Measurements from ENCODE around the gene ZACN. TPM values are rescaled to one million over a fixed set of nuclear protein-coding genes. Genes with fewer than 3 reads are reported as not detected.
A peak's percentile ranks its signal among the peaks of the same experiment; 100 is the strongest.

ZACN gene
- polyA plus RNA-seq, 1 of the 3 experiments (the other 2 are of a cell fraction): not detected

GRCh38 chr17:76048025-76048605, 30.9 kb upstream of the ZACN start:
- Histone ChIP-seq H3K27ac (ENCODE audit: low read depth in 2 of 2, low read length in 1 of 2) (peak overlapping the region in 1 of 2 experiments; percentile 42; a peak in 2 of 4 replicates), H2AFZ (ENCODE audit: low read depth) (no peak overlapping the region), H3K4me2 (no peak overlapping the region), H3F3A (replicated peaks; ENCODE audit: insufficient read depth) (peaks cover 13% of the 10 kb centered on the region), H3K36me3 (replicated peaks in 1 of 2; ENCODE audit: control insufficient read depth in 1 of 2, insufficient read depth in 2 of 2, low read length in 1 of 2) (peaks cover 74 to 85% of the 10 kb centered on the region in 2 experiments), H4K20me1 (ENCODE audit: insufficient read depth) (no peaks in the 10 kb centered on the region), H3K4me1 (ENCODE audit: control insufficient read depth in 1 of 2, insufficient read depth in 2 of 2, low read depth in 1 of 2, low read length in 1 of 2) (no peaks in the 10 kb centered on the region), H3K4me3 (ENCODE audit: low read depth in 2 of 2, low read length in 1 of 2) (no peak overlapping the region), H3K9me3 (no peaks in the 10 kb centered on the region), H3K9me2 (no peaks in the 10 kb centered on the region), H3K9ac (no peak overlapping the region), H3K27me3 (ENCODE audit: insufficient read depth) (no peaks in the 10 kb centered on the region), H3K79me2 (ENCODE audit: insufficient read depth) (peaks cover 11% of the 10 kb centered on the region; the same call in 1 of the 2 replicates)
- no peak for DNase-seq
- no peak for TF ChIP-seq EZH2phosphoT487 (IDR thresholded peaks at IDR 0.05; ENCODE audit: borderline replicate concordance, low read depth)
- no peak for TF ChIP-seq TAF1 (IDR thresholded peaks at IDR 0.05; ENCODE audit: borderline replicate concordance, low read depth, low read length)
- TF ChIP-seq CTCF (IDR thresholded peaks at IDR 0.05): no peak
- no peak for TF ChIP-seq NRF1 (IDR thresholded peaks at IDR 0.05; ENCODE audit: low read depth, low read length)
- no peak for TF ChIP-seq ELF1 (IDR thresholded peaks at IDR 0.05)
- no peak for TF ChIP-seq GATA2 (CRISPR knock-in tag; IDR thresholded peaks at IDR 0.05)
- TF ChIP-seq RFX5 (IDR thresholded peaks at IDR 0.05; ENCODE audit: low read length): no peak
- no peak for TF ChIP-seq YY1 (IDR thresholded peaks at IDR 0.05; ENCODE audit: low read depth)
- no peak for TF ChIP-seq SMC3 (IDR thresholded peaks at IDR 0.05; ENCODE audit: low read depth, low read length)
- TF ChIP-seq TEAD4 (IDR thresholded peaks at IDR 0.05; ENCODE audit: borderline replicate concordance, insufficient read depth): no peak
- TF ChIP-seq FOXJ3 (CRISPR knock-in tag; IDR thresholded peaks at IDR 0.05): no peak
- TF ChIP-seq EP300 (IDR thresholded peaks at IDR 0.05; ENCODE audit: borderline replicate concordance in 1 of 2, low read depth in 1 of 2, low read length in 1 of 2): no peak
- no peak for TF ChIP-seq RCOR1 (IDR thresholded peaks at IDR 0.05; ENCODE audit: low read length)
- no peak for TF ChIP-seq PBX3 (IDR thresholded peaks at IDR 0.05)
- TF ChIP-seq FOSL2 (IDR thresholded peaks at IDR 0.05; ENCODE audit: borderline replicate concordance, low read depth): no peak
- ChIA-PET POLR2A (no interaction called here), CTCF (interaction anchor here (0.8 to 2.4 kb wide), 2 partner anchors 10 to 11 kb away, joined by 3 to 6 read pairs; no protein-coding TSS in a partner anchor)
- 88% methylated on average over 9 of the region's 9 CpGs for WGBS (ENCODE audit: low lambda C conversion rate)

GRCh38 chr17:76048711-76049110, 30.3 kb upstream of the ZACN start:
- no peak for DNase-seq
- Histone ChIP-seq H3K27me3 (ENCODE audit: insufficient read depth) (no peaks in the 10 kb centered on the region), H3K4me1 (ENCODE audit: control insufficient read depth in 1 of 2, insufficient read depth in 2 of 2, low read depth in 1 of 2, low read length in 1 of 2) (no peaks in the 10 kb centered on the region), H3K9me3 (no peaks in the 10 kb centered on the region), H3K9ac (no peak overlapping the region), H3K36me3 (replicated peaks in 1 of 2; ENCODE audit: control insufficient read depth in 1 of 2, insufficient read depth in 2 of 2, low read length in 1 of 2) (peaks cover 74 to 85% of the 10 kb centered on the region in 2 experiments), H3K79me2 (ENCODE audit: insufficient read depth) (peaks cover 17% of the 10 kb centered on the region; the same call in 1 of the 2 replicates), H4K20me1 (ENCODE audit: insufficient read depth) (no peaks in the 10 kb centered on the region), H2AFZ (ENCODE audit: low read depth) (no peak overlapping the region), H3K9me2 (no peaks in the 10 kb centered on the region), H3F3A (replicated peaks; ENCODE audit: insufficient read depth) (peaks cover 13% of the 10 kb centered on the region), H3K4me2 (no peak overlapping the region), H3K27ac (ENCODE audit: low read depth in 2 of 2, low read length in 1 of 2) (peak overlapping the region in 1 of 2 experiments; percentile 42; a peak in 2 of 4 replicates), H3K4me3 (ENCODE audit: low read depth in 2 of 2, low read length in 1 of 2) (no peak overlapping the region)
- WGBS (ENCODE audit: low lambda C conversion rate): 62% methylated on average over 9 of the region's 9 CpGs
- ChIA-PET CTCF (interaction anchor here (0.9 to 1.6 kb wide), 2 partner anchors 34 to 43 kb away, joined by 4 to 7 read pairs; no protein-coding TSS in a partner anchor), POLR2A (no interaction called here)
- TF ChIP-seq FOSL2 (IDR thresholded peaks at IDR 0.05; ENCODE audit: borderline replicate concordance, low read depth) (peak; percentile 14; the same call in 1 of the 2 replicates), TEAD4 (IDR thresholded peaks at IDR 0.05; ENCODE audit: borderline replicate concordance, insufficient read depth) (peak; percentile 48; the same call in 1 of the 2 replicates), PBX3 (IDR thresholded peaks at IDR 0.05) (peak; percentile 59), NRF1 (IDR thresholded peaks at IDR 0.05; ENCODE audit: low read depth, low read length) (no peak), TCF12 (IDR thresholded peaks at IDR 0.05) (peak; percentile 47; the same call in 1 of the 2 replicates), ZBTB33 (IDR thresholded peaks at IDR 0.05; ENCODE audit: borderline replicate concordance, low read depth) (0 out of 2 replicates have a peak, but pooled peaks have one; percentile 23), SMC3 (IDR thresholded peaks at IDR 0.05; ENCODE audit: low read depth, low read length) (no peak), YY1 (IDR thresholded peaks at IDR 0.05; ENCODE audit: low read depth) (no peak), MXI1 (IDR thresholded peaks at IDR 0.05; ENCODE audit: low read depth, low read length) (no peak)
